PFSK-1 (cell line): Measurements from ENCODE around the gene HBP1.

Source experiments
- FOXP2 ChIP-seq: optimal IDR thresholded peaks from 2 replicates; pipeline ENCODE3; 2011; ENCODE audit warnings: borderline replicate concordance, control low read depth, inconsistent platforms; ENCODE audit not compliant: insufficient read depth; ENCODE audit errors: extremely low read length, extremely low read depth
- POLR2AphosphoS5 ChIP-seq: IDR thresholded peaks from 2 replicates; pipeline ENCODE4 v1.6.1; 2012; ENCODE audit warnings: low read depth, mild to moderate bottlenecking, control low read depth, low read length, moderate library complexity
- REST ChIP-seq, 2 experiments: IDR thresholded peaks; 2 replicates each; pipeline versions ENCODE4 v1.6.1 to v1.8.0; 2011 to 2012; ENCODE audit warnings: low read depth in 2 of 2, low read length in 2 of 2, control low read depth in 1 of 2, inconsistent platforms in 1 of 2, mild to moderate bottlenecking in 1 of 2, moderate library complexity in 1 of 2; ENCODE audit not compliant: insufficient read depth in 1 of 2
- SIN3A ChIP-seq: IDR thresholded peaks from 2 replicates; pipeline ENCODE4 v1.6.1; 2012; ENCODE audit warnings: mild to moderate bottlenecking, low read length, moderate library complexity, borderline replicate concordance; ENCODE audit not compliant: insufficient read depth
- TAF1 ChIP-seq: IDR thresholded peaks from 2 replicates; pipeline ENCODE4 v1.6.1; 2012; ENCODE audit warnings: low read length, control low read depth, borderline replicate concordance; ENCODE audit not compliant: insufficient read depth

GRCh38 chr7:107162475-107162874 lies 6.3 kb upstream of the HBP1 start:
- TF ChIP-seq POLR2AphosphoS5 (no peak), TAF1 (no peak), SIN3A (no peak), REST (IDR thresholded peaks at IDR 0.05; ENCODE audit: insufficient read depth in 1 of 2, low read depth in 2 of 2, low read length in 2 of 2) (no peak), FOXP2 (no peak)
